KOPT-K1 (cell line): Measurements from ENCODE around the gene TEPSIN.

Experiments used
- H3K27ac ChIP-seq: fragments of 200-600 bp; sonication (generic); 2 replicates; pipeline ENCODE4 v1.5.1; 2016; ENCODE audit warnings: antibody characterized with exemption, mild to moderate bottlenecking, low read depth, low read length; ENCODE audit not compliant: poor library complexity, severe bottlenecking
- H3K36me3 ChIP-seq: fragments of 200-600 bp; sonication (generic); 2 replicates; pipeline ENCODE4 v1.5.1; 2017; ENCODE audit warnings: antibody characterized with exemption, mild to moderate bottlenecking, low read length, moderate library complexity; ENCODE audit not compliant: insufficient read depth
- H3K9me3 ChIP-seq: fragments of 200-600 bp; sonication (generic); 2 replicates; pipeline ENCODE4 v1.5.1; 2017; ENCODE audit warnings: antibody characterized with exemption, low read length, mild to moderate bottlenecking; ENCODE audit not compliant: insufficient read depth, poor library complexity, severe bottlenecking

The TEPSIN gene

GRCh38 chr17:81189670-81190530, 49.0 kb downstream of the TEPSIN start:
- peaks cover 43% of the 10 kb centered on the region; the same call in 1 of the 2 replicates for H3K36me3 ChIP-seq
- no peaks in the 10 kb centered on the region for H3K9me3 ChIP-seq
- H3K27ac ChIP-seq = no peak overlapping the region

GRCh38 chr17:81189016-81189415, 49.8 kb downstream of the TEPSIN start:
- Histone ChIP-seq H3K36me3 (peaks cover 37% of the 10 kb centered on the region; the same call in 1 of the 2 replicates), H3K27ac (no peak overlapping the region), H3K9me3 (no peaks in the 10 kb centered on the region)

GRCh38 chr17:81188491-81188840, 50.4 kb downstream of the TEPSIN start:
- no peak overlapping the region for H3K27ac ChIP-seq
- peaks cover 33% of the 10 kb centered on the region; the same call in 1 of the 2 replicates for H3K36me3 ChIP-seq
- H3K9me3 ChIP-seq = no peaks in the 10 kb centered on the region

GRCh38 chr17:81187586-81188490, 51.0 kb downstream of the TEPSIN start:
- Histone ChIP-seq H3K36me3 (peaks cover 29% of the 10 kb centered on the region; the same call in 1 of the 2 replicates), H3K9me3 (no peaks in the 10 kb centered on the region), H3K27ac (no peak overlapping the region)

- Histone ChIP-seq H3K9me3 (no peaks in the 10 kb centered on the region), H3K27ac (no peak overlapping the region), H3K36me3 (peaks cover 29% of the 10 kb centered on the region; the same call in 1 of the 2 replicates)
Observed at GRCh38 chr17:81187120-81187519, 51.7 kb downstream of the TEPSIN start.

GRCh38 chr17:81186203-81186602, 52.7 kb downstream of the TEPSIN start:
- Histone ChIP-seq H3K9me3 (no peaks in the 10 kb centered on the region), H3K27ac (no peak overlapping the region)

GRCh38 chr17:81184555-81184954, 54.3 kb downstream of the TEPSIN start:
- Histone ChIP-seq H3K9me3 (no peaks in the 10 kb centered on the region), H3K27ac (no peak overlapping the region), H3K36me3 (peaks cover 10% of the 10 kb centered on the region; the same call in 1 of the 2 replicates)

More at GRCh38 chr17:81186203-81186602, 52.7 kb downstream of the TEPSIN start:
- H3K36me3 ChIP-seq = peaks cover 27% of the 10 kb centered on the region; the same call in 1 of the 2 replicates

GRCh38 chr17:81183807-81184206, 55.0 kb downstream of the TEPSIN start:
- no peaks in the 10 kb centered on the region for H3K9me3 ChIP-seq
- peaks cover 3% of the 10 kb centered on the region; the same call in 1 of the 2 replicates for H3K36me3 ChIP-seq
- no peak overlapping the region for H3K27ac ChIP-seq

- no peak overlapping the region for H3K27ac ChIP-seq
- no peaks in the 10 kb centered on the region for H3K36me3 ChIP-seq
Observed at GRCh38 chr17:81183316-81183715, 55.5 kb downstream of the TEPSIN start.

GRCh38 chr17:81182596-81182995, 56.3 kb downstream of the TEPSIN start:
- Histone ChIP-seq H3K36me3 (no peaks in the 10 kb centered on the region), H3K27ac (no peak overlapping the region), H3K9me3 (no peaks in the 10 kb centered on the region)

More at GRCh38 chr17:81183316-81183715, 55.5 kb downstream of the TEPSIN start:
- H3K9me3 ChIP-seq = no peaks in the 10 kb centered on the region

GRCh38 chr17:81181811-81182185, 57.1 kb downstream of the TEPSIN start:
- Histone ChIP-seq H3K9me3 (no peaks in the 10 kb centered on the region), H3K36me3 (no peaks in the 10 kb centered on the region), H3K27ac (no peak overlapping the region)

- H3K36me3 ChIP-seq = no peaks in the 10 kb centered on the region
- H3K9me3 ChIP-seq = no peaks in the 10 kb centered on the region
- H3K27ac ChIP-seq = no peak overlapping the region
Observed at GRCh38 chr17:81180836-81181810, 57.7 kb downstream of the TEPSIN start.

GRCh38 chr17:81179861-81180260, 59.0 kb downstream of the TEPSIN start:
- no peak overlapping the region for H3K27ac ChIP-seq
- H3K9me3 ChIP-seq = peaks cover 6% of the 10 kb centered on the region
- H3K36me3 ChIP-seq = no peaks in the 10 kb centered on the region

- Histone ChIP-seq H3K27ac (no peak overlapping the region), H3K36me3 (no peaks in the 10 kb centered on the region), H3K9me3 (peaks cover 6% of the 10 kb centered on the region)
Observed at GRCh38 chr17:81179220-81179619, 59.6 kb downstream of the TEPSIN start.
